GM12874 (cell line): ENCODE data around the gene MRPL46.

Experiments used
- TF ChIP-seq, protein P1 (sequence below): IDR thresholded peaks from 2 replicates; pipeline ENCODE4 v1.5.1; 2011; ENCODE audit warnings: low read depth, mild to moderate bottlenecking, control low read depth, low read length, moderate library complexity; ENCODE audit not compliant: insufficient read depth

MRPL46 gene

GRCh38 chr15:88467935-88468528 lies 844 bp upstream of the MRPL46 start:
- TF ChIP-seq, protein P1, sequence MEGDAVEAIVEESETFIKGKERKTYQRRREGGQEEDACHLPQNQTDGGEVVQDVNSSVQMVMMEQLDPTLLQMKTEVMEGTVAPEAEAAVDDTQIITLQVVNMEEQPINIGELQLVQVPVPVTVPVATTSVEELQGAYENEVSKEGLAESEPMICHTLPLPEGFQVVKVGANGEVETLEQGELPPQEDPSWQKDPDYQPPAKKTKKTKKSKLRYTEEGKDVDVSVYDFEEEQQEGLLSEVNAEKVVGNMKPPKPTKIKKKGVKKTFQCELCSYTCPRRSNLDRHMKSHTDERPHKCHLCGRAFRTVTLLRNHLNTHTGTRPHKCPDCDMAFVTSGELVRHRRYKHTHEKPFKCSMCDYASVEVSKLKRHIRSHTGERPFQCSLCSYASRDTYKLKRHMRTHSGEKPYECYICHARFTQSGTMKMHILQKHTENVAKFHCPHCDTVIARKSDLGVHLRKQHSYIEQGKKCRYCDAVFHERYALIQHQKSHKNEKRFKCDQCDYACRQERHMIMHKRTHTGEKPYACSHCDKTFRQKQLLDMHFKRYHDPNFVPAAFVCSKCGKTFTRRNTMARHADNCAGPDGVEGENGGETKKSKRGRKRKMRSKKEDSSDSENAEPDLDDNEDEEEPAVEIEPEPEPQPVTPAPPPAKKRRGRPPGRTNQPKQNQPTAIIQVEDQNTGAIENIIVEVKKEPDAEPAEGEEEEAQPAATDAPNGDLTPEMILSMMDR = no peak

DNA sequence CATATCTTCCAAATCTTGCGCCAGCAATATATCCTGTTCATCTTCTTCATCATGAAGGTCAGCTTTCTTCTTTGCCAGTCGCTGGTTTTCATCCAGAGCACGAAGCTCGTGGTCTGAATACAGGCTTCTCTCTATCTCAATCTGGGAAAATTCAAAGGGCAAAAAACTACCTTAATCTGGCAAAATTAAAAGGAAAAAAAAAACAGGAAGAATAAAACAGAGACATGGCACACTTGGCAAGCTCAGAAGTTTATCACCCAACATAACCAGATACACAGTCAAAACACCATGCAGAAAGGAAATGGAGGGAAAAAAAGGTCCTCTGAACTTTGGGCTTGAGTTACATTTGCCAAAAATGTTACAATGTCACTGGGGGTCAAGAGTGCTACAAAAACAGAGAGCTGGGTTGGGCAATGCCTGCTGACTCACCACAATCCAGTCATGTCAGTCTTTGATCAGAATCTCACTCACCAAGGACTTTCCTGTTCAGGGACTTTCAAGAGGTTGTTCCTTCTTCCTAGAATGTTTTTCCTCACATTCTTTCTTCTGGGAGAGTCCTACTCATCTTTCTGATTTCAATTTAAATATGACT lies 1.5 kb downstream of the MRPL46 start:
- TF ChIP-seq, protein P1 = no peak

GRCh38 chr15:88463870-88464532 lies 3.2 kb downstream of the MRPL46 start:
- TF ChIP-seq, protein P1 = no peak

DNA sequence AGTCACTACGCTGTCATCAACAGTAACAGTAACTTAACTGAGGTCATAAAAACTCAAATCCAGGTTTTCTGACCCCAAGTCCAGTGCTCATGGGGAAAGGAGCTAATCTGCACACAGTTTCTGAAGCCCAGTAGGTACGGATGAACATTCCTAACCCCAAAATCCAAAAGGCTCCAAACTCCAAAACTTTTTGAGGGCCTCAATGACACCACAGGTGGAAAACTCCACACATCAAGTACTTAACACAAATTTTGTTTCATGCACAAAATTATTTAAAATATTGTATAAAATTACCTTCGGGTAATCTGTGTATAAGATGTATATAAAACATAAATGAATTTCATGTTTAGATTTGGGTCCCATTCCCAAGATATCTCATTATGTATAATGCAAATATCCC lies 10.5 kb downstream of the MRPL46 start:
- TF ChIP-seq, protein P1 = no peak

GRCh38 chr15:88454867-88455810 lies 12.0 kb downstream of the MRPL46 start:
- TF ChIP-seq, protein P1 = peak; percentile 76

- TF ChIP-seq, protein P1 = no peak
Observed at GRCh38 chr15:88454236-88454635, 13.0 kb downstream of the MRPL46 start.

DNA sequence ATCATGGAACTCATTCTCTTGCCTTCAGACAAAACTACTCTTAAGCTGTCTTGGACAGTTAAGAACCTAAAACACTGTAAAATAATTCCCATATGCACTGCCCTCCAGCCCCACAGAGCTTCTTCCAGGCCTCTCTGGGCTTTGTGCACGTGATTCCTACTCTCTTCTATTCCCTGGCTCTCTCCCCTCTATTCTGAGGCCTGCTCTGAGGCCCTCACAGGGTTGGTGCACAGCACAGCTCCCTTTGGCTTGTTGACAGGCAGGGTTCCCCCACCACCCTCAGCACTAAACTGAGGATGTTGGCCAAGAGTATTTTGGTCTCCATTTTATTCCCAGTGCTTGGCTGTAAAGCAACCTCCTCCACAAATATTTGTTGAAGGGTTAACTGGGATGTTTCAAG lies 13.5 kb downstream of the MRPL46 start:
- TF ChIP-seq, protein P1 = no peak
